ENCODE data around the gene NLRP12.
"Not testable (repeated sequence)": the region's sequence is repeated elsewhere in the genome, so short reads cannot be mapped to it uniquely, and the experiment has no call there.

The NLRP12 gene

GRCh38 chr19:53824134-53824611 lies at the start of gene NLRP12:
Gene NLRP12, minus strand, starts transcription at chr19:53824314. Its CDS starts 140 bp downstream, at chr19:53824174.
- ChIA-PET CTCF (interaction anchor here (1.3 kb wide), 1 partner anchor 31 kb away, joined by 4 read pairs; no protein-coding TSS in a partner anchor), POLR2A (no interaction called here)
- no peak for DNase-seq (ENCODE audit: extremely low spot score)
- TF ChIP-seq CTCF (IDR thresholded peaks at IDR 0.05; ENCODE audit: control extremely low read depth, extremely low read depth, low read depth, missing control alignments): no peak

GRCh38 chr19:53872762-53873161 lies 48.6 kb upstream of the NLRP12 start:
- no peak for DNase-seq (ENCODE audit: extremely low spot score)
- POLR2A ChIA-PET: interaction anchor here (0.7 kb wide), 1 partner anchor 10 kb away, joined by 3 read pairs; no protein-coding TSS in a partner anchor
- no peak for TF ChIP-seq CTCF (IDR thresholded peaks at IDR 0.05; ENCODE audit: control extremely low read depth, extremely low read depth, low read depth, missing control alignments)
- CTCF ChIA-PET: interaction anchor here (1.3 to 1.5 kb wide), 2 partner anchors 9 to 25 kb away, joined by 3 to 4 read pairs; partner anchors contain the start of gene PRKCG

- ChIA-PET CTCF (interaction anchor here (1.7 to 2.0 kb wide), 2 partner anchors 10 to 19 kb away, joined by 5 to 6 read pairs; partner anchors contain the start of gene PRKCG), POLR2A (interaction anchor here (0.5 kb wide), 1 partner anchor 1753 kb away, joined by 8 read pairs; the partner anchor contains the start of gene ZNF784)
- TF ChIP-seq CTCF (IDR thresholded peaks at IDR 0.05; ENCODE audit: control extremely low read depth, extremely low read depth, low read depth, missing control alignments): no peak
- no peak for DNase-seq (ENCODE audit: extremely low spot score)
Measured at GRCh38 chr19:53871454-53871853, 47.3 kb upstream of the NLRP12 start.

- POLR2A ChIA-PET: no interaction called here
- no peak for TF ChIP-seq CTCF (IDR thresholded peaks at IDR 0.05; ENCODE audit: control extremely low read depth, extremely low read depth, low read depth, missing control alignments)
- CTCF ChIA-PET: interaction anchor here (1.7 to 2.0 kb wide), 2 partner anchors 11 to 18 kb away, joined by 5 to 6 read pairs; partner anchors contain the start of gene PRKCG
Measured at GRCh38 chr19:53870485-53870844, 46.4 kb upstream of the NLRP12 start.

GRCh38 chr19:53869805-53870484 lies 45.8 kb upstream of the NLRP12 start:
- POLR2A ChIA-PET; DNase-seq (ENCODE audit: extremely low spot score): not testable (repeated sequence)
- CTCF ChIA-PET: interaction anchor here (1.7 to 2.0 kb wide), 2 partner anchors 12 to 17 kb away, joined by 5 to 6 read pairs; partner anchors contain the start of gene PRKCG

More at GRCh38 chr19:53870485-53870844, 46.4 kb upstream of the NLRP12 start:
- no peak for DNase-seq (ENCODE audit: extremely low spot score)

GRCh38 chr19:53868892-53869804 lies 45.0 kb upstream of the NLRP12 start:
- ChIA-PET POLR2A (interaction anchor here (1.6 to 2.1 kb wide), 2 partner anchors 8 to 268 kb away, joined by 5 to 9 read pairs; partner anchors contain the start of gene CNOT3), CTCF (no interaction called here)
- DNase-seq (ENCODE audit: extremely low spot score): peak; percentile 84
- no peak for TF ChIP-seq CTCF (IDR thresholded peaks at IDR 0.05; ENCODE audit: control extremely low read depth, extremely low read depth, low read depth, missing control alignments)
